MM.1S (cell line): ENCODE results near the gene CCDC9.

Source experiments
- DNase-seq: peaks from one replicate; pipeline ENCODE4 v3.0.0-alpha.2; 2015
- H2AFZ ChIP-seq: fragments of 300-600 bp; sonication (generic); 2 replicates; pipeline ENCODE4 v1.6.0; 2016; ENCODE audit warnings: antibody characterized with exemption, low read length
- H3F3A ChIP-seq: fragments of 300-600 bp; sonication (generic); 2 replicates; pipeline ENCODE4 v1.6.1; 2016; ENCODE audit warnings: mild to moderate bottlenecking, antibody characterized with exemption, low read length, moderate library complexity, mixed read lengths; ENCODE audit not compliant: insufficient read depth
- H3K27ac ChIP-seq: fragments of 300-600 bp; sonication (generic); 2 replicates; pipeline ENCODE4 v1.5.1; 2016; ENCODE audit warnings: mild to moderate bottlenecking, low read length
- H3K27me3 ChIP-seq: fragments of 300-600 bp; sonication (generic); replicated peaks from 2 replicates; pipeline ENCODE4 v1.6.0; 2016; ENCODE audit warnings: low read length; ENCODE audit not compliant: insufficient read depth
- H3K36me3 ChIP-seq: fragments of 300-600 bp; sonication (generic); replicated peaks from 2 replicates; pipeline ENCODE4 v1.6.1; 2016; ENCODE audit warnings: mild to moderate bottlenecking, low read length, mixed read lengths; ENCODE audit not compliant: insufficient read depth
- H3K4me1 ChIP-seq: fragments of 300-600 bp; sonication (generic); 2 replicates; pipeline ENCODE4 v1.6.1; 2016; ENCODE audit warnings: low read length, mixed read lengths
- H3K4me2 ChIP-seq: fragments of 300-600 bp; sonication (generic); 2 replicates; pipeline ENCODE4 v1.6.0; 2016; ENCODE audit warnings: low read depth, low read length
- H3K4me3 ChIP-seq: fragments of 300-600 bp; sonication (generic); 2 replicates; pipeline ENCODE4 v1.5.1; 2016; ENCODE audit warnings: low read length, mixed read lengths
- H3K79me2 ChIP-seq: fragments of 300-600 bp; sonication (generic); 2 replicates; pipeline ENCODE4 v1.6.1; 2016; ENCODE audit warnings: mixed run types, low read length, mixed read lengths
- H3K9ac ChIP-seq: fragments of 300-600 bp; sonication (generic); 2 replicates; pipeline ENCODE4 v1.6.1; 2016; ENCODE audit warnings: low read length, mixed read lengths
- H3K9me2 ChIP-seq: fragments of 300-600 bp; sonication (generic); replicated peaks from 2 replicates; pipeline ENCODE4 v1.6.1; 2016; ENCODE audit warnings: mild to moderate bottlenecking, low read length, mixed read lengths; ENCODE audit not compliant: insufficient read depth
- H3K9me3 ChIP-seq: fragments of 300-600 bp; sonication (generic); replicated peaks from 2 replicates; pipeline ENCODE4 v1.6.1; 2016; ENCODE audit warnings: mild to moderate bottlenecking, low read length, mixed read lengths; ENCODE audit not compliant: insufficient read depth
- H4K20me1 ChIP-seq: fragments of 300-600 bp; sonication (generic); 2 replicates; pipeline ENCODE4 v1.6.1; 2016; ENCODE audit warnings: mild to moderate bottlenecking, low read length, moderate library complexity, mixed read lengths; ENCODE audit not compliant: insufficient read depth
- EZH2 ChIP-seq: fragments of 300-600 bp; sonication (generic); optimal IDR thresholded peaks from 2 replicates; pipeline ENCODE3; 2017; ENCODE audit warnings: low read depth, mild to moderate bottlenecking, antibody characterized with exemption, low read length, mixed read lengths
- EZH2phosphoT487 ChIP-seq: fragments of 300-600 bp; sonication (generic); IDR thresholded peaks from 2 replicates; pipeline ENCODE4 v1.6.1; 2018; ENCODE audit warnings: antibody characterized with exemption, low read length
- TF ChIP-seq, protein P1 (sequence below): fragments of 300-600 bp; sonication (generic); IDR thresholded peaks from 2 replicates; pipeline ENCODE4 v1.5.1; 2016; ENCODE audit warnings: antibody characterized with exemption, low read length, mixed read lengths

Gene CCDC9

DNA sequence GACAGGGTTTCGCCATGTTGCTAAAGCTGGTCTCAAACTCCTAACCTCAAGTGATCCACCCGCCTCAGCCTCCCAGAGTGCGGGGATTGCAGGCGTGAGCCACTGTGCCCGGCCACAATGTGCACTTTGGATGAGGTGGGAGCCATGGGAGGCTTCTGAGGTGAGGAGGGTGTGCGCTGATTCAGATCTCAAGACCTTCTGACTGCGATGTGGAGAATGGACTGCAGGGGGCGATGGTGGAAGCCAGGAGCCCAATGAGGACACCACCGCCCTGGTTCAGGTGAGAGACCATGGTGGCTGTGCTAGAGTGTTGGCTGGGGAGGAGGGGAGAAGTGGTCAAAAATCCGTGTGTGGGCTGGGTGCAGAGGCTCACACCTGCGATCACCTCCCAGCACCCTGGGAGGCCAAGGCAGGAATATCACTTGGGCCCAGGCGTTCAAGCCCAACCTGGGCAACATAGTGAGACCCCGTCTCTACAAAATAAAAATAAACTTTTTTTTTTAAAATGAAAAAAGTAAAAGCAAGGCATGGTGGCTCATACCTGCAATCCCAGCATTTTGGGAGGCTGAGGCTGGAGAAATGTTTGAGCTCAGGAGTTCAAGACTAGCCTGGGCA, 24.0 kb downstream of the CCDC9 start:
- DNase-seq = peak; percentile 57

DNA sequence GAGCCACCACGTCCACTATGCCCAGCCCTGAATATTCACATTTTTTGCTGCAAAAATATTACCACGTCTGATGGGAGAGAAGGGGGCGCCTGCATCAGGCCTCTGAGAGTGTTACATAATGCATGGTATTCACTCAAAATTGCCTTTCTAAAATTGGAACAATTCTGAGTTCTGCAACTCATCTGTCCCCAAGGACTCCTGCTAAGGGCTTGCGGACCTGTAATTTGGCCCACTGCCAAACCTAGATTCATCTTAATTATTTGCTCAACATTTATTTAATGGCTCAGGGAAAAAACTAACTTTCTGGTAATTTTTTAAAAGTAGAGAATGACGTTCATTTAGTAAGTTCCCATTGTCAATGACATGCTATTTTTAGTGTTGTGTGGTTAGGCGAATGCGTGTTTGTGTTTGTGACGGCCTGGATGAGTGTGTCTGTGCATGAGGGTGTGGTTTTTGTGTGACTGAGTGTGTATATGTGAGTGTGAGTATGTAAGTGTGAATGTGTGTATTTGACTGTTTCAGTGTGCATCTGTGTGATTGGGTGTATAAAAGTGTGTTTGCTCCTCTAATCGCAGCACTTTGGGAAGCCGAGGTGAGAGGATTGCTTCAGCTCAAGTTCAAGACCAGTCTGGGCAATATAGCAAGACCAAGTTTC, 27.2 kb downstream of the CCDC9 start:
- no peak for DNase-seq
- Histone ChIP-seq H3K27me3 (no peaks in the 10 kb centered on the region), H3K79me2 (no peaks in the 10 kb centered on the region), H3K4me1 (no peaks in the 10 kb centered on the region), H3K27ac (no peak overlapping the region), H3K9me3 (no peaks in the 10 kb centered on the region), H3K9ac (no peak overlapping the region), H3K36me3 (no peaks in the 10 kb centered on the region), H4K20me1 (no peaks in the 10 kb centered on the region), H3K4me3 (no peak overlapping the region), H3F3A (no peaks in the 10 kb centered on the region), H3K4me2 (no peak overlapping the region), H3K9me2 (no peaks in the 10 kb centered on the region), H2AFZ (no peak overlapping the region)
- no peak for TF ChIP-seq EZH2phosphoT487
- TF ChIP-seq, protein P1, sequence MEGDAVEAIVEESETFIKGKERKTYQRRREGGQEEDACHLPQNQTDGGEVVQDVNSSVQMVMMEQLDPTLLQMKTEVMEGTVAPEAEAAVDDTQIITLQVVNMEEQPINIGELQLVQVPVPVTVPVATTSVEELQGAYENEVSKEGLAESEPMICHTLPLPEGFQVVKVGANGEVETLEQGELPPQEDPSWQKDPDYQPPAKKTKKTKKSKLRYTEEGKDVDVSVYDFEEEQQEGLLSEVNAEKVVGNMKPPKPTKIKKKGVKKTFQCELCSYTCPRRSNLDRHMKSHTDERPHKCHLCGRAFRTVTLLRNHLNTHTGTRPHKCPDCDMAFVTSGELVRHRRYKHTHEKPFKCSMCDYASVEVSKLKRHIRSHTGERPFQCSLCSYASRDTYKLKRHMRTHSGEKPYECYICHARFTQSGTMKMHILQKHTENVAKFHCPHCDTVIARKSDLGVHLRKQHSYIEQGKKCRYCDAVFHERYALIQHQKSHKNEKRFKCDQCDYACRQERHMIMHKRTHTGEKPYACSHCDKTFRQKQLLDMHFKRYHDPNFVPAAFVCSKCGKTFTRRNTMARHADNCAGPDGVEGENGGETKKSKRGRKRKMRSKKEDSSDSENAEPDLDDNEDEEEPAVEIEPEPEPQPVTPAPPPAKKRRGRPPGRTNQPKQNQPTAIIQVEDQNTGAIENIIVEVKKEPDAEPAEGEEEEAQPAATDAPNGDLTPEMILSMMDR = no peak
- TF ChIP-seq EZH2 = no peak

More for the DNA sequence above, 24.0 kb downstream of the CCDC9 start:
- no peak overlapping the region for H3K4me2 ChIP-seq
- no peak for TF ChIP-seq EZH2
- TF ChIP-seq, protein P1 = peak; percentile 56
- no peak overlapping the region for H2AFZ ChIP-seq
- H3K79me2 ChIP-seq = no peaks in the 10 kb centered on the region
- H3K36me3 ChIP-seq = no peaks in the 10 kb centered on the region
- no peaks in the 10 kb centered on the region for H3K27me3 ChIP-seq
- no peaks in the 10 kb centered on the region for H3K9me2 ChIP-seq
- no peaks in the 10 kb centered on the region for H3F3A ChIP-seq
- no peaks in the 10 kb centered on the region for H4K20me1 ChIP-seq
- no peak overlapping the region for H3K27ac ChIP-seq
- H3K9me3 ChIP-seq = no peaks in the 10 kb centered on the region
- no peak overlapping the region for H3K9ac ChIP-seq
- no peaks in the 10 kb centered on the region for H3K4me1 ChIP-seq
- H3K4me3 ChIP-seq = no peak overlapping the region

DNA sequence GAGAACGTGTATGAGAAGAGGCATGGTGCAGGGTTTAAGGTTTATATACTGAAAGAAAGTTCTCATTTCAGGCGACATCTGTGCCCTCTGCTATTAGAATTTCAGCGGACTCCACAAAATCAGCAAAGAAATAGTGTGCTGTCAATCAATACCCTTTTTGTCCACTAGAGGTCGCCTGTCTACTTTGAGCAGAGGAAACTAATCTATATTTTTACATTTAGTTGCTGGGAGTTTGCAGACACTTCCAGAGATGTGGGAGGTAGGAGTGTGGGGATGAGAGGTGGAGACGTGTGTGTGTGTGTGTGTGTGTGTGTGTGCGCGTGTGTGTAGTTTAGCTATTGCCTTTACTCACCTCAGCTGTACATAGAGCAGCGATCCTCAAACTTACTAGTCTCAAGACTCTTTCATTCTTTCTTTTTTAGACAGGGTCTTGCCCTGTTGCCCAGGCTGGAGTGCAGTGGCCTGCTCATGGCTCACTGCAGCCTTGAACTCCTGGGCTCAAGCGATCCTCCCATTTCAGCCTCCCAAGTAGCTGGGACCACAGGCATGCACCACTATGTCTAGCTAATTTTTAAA, 28.1 kb downstream of the CCDC9 start:
- TF ChIP-seq, protein P1 = peak; percentile 87
- no peak for TF ChIP-seq EZH2
- no peak for TF ChIP-seq EZH2phosphoT487
- no peak overlapping the region for H3K9ac ChIP-seq
- H3K27ac ChIP-seq = no peak overlapping the region
- peak; percentile 64 for DNase-seq
- no peaks in the 10 kb centered on the region for H3K27me3 ChIP-seq
- H3F3A ChIP-seq = no peaks in the 10 kb centered on the region
- no peaks in the 10 kb centered on the region for H3K79me2 ChIP-seq
- no peaks in the 10 kb centered on the region for H3K9me3 ChIP-seq
- H3K4me1 ChIP-seq = no peaks in the 10 kb centered on the region
- H4K20me1 ChIP-seq = no peaks in the 10 kb centered on the region
- H3K9me2 ChIP-seq = no peaks in the 10 kb centered on the region
- H3K36me3 ChIP-seq = no peaks in the 10 kb centered on the region
- no peak overlapping the region for H3K4me3 ChIP-seq
- H2AFZ ChIP-seq = no peak overlapping the region
- H3K4me2 ChIP-seq = no peak overlapping the region
